HL-60 (cell line): ENCODE data around the gene KCTD8.

Source experiments
- CTCF ChIP-seq: IDR thresholded peaks from one replicate; pipeline ENCODE4 v1.5.1; 2011; ENCODE audit warnings: low read length, control low read depth, inconsistent platforms; ENCODE audit not compliant: insufficient read depth
- GABPA ChIP-seq: IDR thresholded peaks from 2 replicates; pipeline ENCODE4 v1.6.1; 2012; ENCODE audit warnings: low read depth
- POLR2AphosphoS5 ChIP-seq: IDR thresholded peaks from 2 replicates; pipeline ENCODE4 v1.6.1; 2012; ENCODE audit warnings: low read depth
- REST ChIP-seq: IDR thresholded peaks from 2 replicates; pipeline ENCODE4 v1.6.1; 2012; ENCODE audit warnings: low read depth; ENCODE audit not compliant: insufficient replicate concordance

GRCh38 chr4:44232262-44232661 is 216.3 kb downstream of the KCTD8 start:
- TF ChIP-seq CTCF (no peak), POLR2AphosphoS5 (no peak), GABPA (no peak), REST (no peak)
